ENCODE data around the gene MYO3B.

MYO3B gene

DNA sequence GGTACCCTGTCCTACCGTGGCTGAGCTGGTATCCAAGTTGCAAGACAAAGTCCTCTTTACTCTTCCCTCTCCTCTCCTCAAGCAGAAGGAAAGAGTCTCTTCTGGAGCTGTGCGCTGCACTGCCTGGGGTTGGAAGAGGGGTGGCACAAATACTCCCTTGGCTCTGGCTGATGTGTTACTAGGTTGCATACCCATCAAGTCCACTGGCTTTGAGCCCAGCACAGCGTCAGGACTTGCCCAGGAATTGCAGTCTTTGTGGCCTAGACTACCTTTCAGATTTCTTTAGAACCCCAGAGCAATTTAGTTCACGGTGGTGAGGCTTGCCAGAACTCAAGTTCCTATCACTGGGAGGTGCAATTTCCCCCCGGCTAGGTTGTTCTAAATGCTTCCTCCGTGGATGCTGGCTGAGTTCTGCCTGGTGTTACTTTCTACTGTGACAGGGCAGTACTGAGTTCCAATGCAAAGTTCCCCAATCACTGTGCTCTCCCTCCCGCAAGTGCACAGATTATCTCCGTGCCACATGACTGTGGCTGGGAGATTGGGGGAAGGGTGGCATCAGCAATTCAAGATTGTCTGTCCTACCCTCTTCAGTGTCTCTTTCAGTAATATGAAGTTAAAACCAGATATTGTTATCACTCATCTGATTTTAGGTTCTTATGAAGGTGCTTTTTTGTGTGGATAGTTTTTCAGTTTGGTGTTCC, 13.4 kb downstream of the MYO3B start:
- TF ChIP-seq, protein P1, sequence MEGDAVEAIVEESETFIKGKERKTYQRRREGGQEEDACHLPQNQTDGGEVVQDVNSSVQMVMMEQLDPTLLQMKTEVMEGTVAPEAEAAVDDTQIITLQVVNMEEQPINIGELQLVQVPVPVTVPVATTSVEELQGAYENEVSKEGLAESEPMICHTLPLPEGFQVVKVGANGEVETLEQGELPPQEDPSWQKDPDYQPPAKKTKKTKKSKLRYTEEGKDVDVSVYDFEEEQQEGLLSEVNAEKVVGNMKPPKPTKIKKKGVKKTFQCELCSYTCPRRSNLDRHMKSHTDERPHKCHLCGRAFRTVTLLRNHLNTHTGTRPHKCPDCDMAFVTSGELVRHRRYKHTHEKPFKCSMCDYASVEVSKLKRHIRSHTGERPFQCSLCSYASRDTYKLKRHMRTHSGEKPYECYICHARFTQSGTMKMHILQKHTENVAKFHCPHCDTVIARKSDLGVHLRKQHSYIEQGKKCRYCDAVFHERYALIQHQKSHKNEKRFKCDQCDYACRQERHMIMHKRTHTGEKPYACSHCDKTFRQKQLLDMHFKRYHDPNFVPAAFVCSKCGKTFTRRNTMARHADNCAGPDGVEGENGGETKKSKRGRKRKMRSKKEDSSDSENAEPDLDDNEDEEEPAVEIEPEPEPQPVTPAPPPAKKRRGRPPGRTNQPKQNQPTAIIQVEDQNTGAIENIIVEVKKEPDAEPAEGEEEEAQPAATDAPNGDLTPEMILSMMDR (IDR thresholded peaks at IDR 0.05; ENCODE audit: insufficient read depth, low read length, poor library complexity, severe bottlenecking) = no peak
- Histone ChIP-seq H3K36me3 (ENCODE audit: control insufficient read depth, insufficient read depth, low read length) (no peaks in the 10 kb centered on the region), H3K4me3 (replicated peaks; ENCODE audit: low read depth, low read length) (no peak overlapping the region), H3K27me3 (replicated peaks; ENCODE audit: control insufficient read depth, insufficient read depth, low read length) (no peaks in the 10 kb centered on the region)
- no peak for DNase-seq (ENCODE audit: extremely low read depth, insufficient read length)

DNA sequence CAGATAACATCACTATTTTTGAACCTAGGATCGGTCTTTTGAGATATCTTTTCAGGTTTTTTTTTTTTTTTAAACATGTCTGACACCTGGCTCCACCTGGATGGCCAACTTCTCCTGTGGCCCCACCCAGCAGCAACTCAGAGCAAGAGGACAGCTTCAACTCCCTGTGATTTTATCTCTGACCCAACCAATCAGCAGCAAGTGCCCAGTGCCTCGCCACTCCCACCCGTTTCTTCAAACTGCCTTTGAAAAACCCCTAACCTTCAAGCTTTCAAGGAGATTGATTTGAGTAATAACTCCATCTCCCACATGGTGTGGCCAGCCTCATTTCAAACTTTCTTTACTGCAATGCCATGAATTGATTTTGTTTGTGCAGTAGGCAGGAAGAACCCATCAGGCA, 19.0 kb downstream of the MYO3B start:
- H3K36me3 ChIP-seq (ENCODE audit: control insufficient read depth, insufficient read depth, low read length) = no peaks in the 10 kb centered on the region
- no peak overlapping the region for H3K4me3 ChIP-seq (replicated peaks; ENCODE audit: low read depth, low read length)
- H3K27me3 ChIP-seq (replicated peaks; ENCODE audit: control insufficient read depth, insufficient read depth, low read length) = no peaks in the 10 kb centered on the region
- DNase-seq (ENCODE audit: extremely low read depth, insufficient read length) = no peak
- TF ChIP-seq, protein P1 (IDR thresholded peaks at IDR 0.05; ENCODE audit: insufficient read depth, low read length, poor library complexity, severe bottlenecking) = no peak

DNA sequence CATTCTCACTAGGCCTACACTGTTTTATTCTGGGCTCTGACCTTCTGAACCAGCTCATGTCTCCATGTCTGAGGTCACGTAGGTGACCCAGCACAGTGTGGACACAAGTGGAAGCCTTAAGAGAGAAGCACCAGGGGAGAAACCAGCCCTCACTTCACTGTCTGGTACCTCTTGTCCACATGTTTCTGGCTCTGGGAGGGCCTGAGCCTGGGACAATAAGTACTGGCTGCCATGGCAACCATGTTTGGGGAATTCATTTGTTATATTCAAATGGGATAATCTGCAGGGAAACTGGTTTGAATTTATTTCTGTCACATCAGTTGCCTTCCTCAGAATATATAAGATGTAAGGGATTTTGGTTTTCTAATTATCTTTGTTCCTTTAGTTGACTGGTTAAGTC, 23.3 kb downstream of the MYO3B start:
- Histone ChIP-seq H3K4me3 (replicated peaks; ENCODE audit: low read depth, low read length) (no peak overlapping the region), H3K27me3 (replicated peaks; ENCODE audit: control insufficient read depth, insufficient read depth, low read length) (no peaks in the 10 kb centered on the region), H3K36me3 (ENCODE audit: control insufficient read depth, insufficient read depth, low read length) (no peaks in the 10 kb centered on the region)
- TF ChIP-seq, protein P1 (IDR thresholded peaks at IDR 0.05; ENCODE audit: insufficient read depth, low read length, poor library complexity, severe bottlenecking) = no peak
- DNase-seq (ENCODE audit: extremely low read depth, insufficient read length) = no peak

DNA sequence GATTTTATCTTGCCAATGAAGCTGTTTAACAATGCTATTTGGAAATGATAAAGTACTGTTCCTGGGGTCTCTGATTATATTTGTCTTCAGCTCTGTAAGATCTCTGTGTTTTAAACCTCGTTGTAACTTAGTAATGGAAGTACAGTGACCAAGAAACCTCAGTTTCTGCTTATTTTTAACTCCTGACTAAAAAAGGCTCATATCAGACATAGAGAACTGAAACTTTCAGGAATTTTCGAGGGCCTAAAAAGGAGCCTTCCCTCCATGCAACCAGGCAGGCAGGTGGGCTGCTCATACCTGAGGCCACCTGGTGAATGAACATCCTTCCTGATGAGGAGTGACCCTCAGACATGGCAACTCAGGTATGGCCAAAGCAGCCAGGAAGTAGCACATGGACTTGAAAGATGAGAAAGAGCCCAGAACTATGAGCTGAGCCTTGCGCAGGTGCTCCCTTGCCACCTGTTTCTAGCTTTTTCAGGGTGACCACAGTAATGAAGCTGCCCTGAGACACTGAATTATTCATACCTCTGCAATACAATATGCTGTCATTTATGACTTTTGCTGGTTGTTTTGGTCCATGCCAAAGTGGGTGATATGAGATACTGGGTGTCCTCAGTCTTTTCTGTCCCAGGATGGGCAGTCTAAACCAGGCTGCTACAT, 23.9 kb downstream of the MYO3B start:
- Histone ChIP-seq H3K27me3 (replicated peaks; ENCODE audit: control insufficient read depth, insufficient read depth, low read length) (no peaks in the 10 kb centered on the region), H3K36me3 (ENCODE audit: control insufficient read depth, insufficient read depth, low read length) (no peaks in the 10 kb centered on the region), H3K4me3 (replicated peaks; ENCODE audit: low read depth, low read length) (no peak overlapping the region)
- TF ChIP-seq, protein P1 (IDR thresholded peaks at IDR 0.05; ENCODE audit: insufficient read depth, low read length, poor library complexity, severe bottlenecking) = no peak
- DNase-seq (ENCODE audit: extremely low read depth, insufficient read length) = no peak

DNA sequence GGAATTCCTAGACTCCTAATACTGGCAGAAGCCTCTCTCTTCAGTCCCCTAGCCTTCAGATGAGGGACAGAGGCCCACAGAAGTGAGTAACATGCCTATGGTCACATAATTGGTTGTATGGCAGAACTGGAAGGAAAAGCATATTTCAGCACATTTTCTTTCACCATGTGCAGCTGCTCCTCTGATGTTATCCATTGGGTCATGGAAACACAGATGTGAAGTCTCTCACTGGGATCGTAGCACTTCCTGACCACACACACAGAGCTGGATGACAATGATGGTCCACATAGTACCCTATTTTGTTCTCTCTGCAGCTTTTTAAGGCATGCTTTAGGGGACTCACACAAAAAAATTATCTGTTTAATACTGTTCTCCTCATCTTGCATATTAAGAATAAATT, 24.5 kb downstream of the MYO3B start:
- Histone ChIP-seq H3K36me3 (ENCODE audit: control insufficient read depth, insufficient read depth, low read length) (no peaks in the 10 kb centered on the region), H3K27me3 (replicated peaks; ENCODE audit: control insufficient read depth, insufficient read depth, low read length) (no peaks in the 10 kb centered on the region), H3K4me3 (replicated peaks; ENCODE audit: low read depth, low read length) (no peak overlapping the region)
- TF ChIP-seq, protein P1 (IDR thresholded peaks at IDR 0.05; ENCODE audit: insufficient read depth, low read length, poor library complexity, severe bottlenecking) = no peak
- no peak for DNase-seq (ENCODE audit: extremely low read depth, insufficient read length)
